Brain microvascular endothelial cell (primary cell): Measurements from ENCODE around the gene MAP7D2.
A peak's percentile ranks its signal among the peaks of the same experiment; 100 is the strongest.
"Not testable (repeated sequence)": the region's sequence is repeated elsewhere in the genome, so short reads cannot be mapped to it uniquely, and the experiment has no call there.

ENCODE experiments used
- DNase-seq: peaks from one replicate; pipeline ENCODE4 v3.0.0-alpha.2; 2020
- H3K27ac ChIP-seq: fragments of 250-450 bp; sonication (Bioruptor Pico); 2 replicates; pipeline ENCODE4 v1.5.1; 2020; ENCODE audit warnings: mild to moderate bottlenecking, moderate library complexity
- H3K27me3 ChIP-seq: fragments of 250-450 bp; sonication (Bioruptor Pico); replicated peaks from 2 replicates; pipeline ENCODE4 v1.5.1; 2020; ENCODE audit warnings: mild to moderate bottlenecking
- H3K36me3 ChIP-seq: fragments of 250-450 bp; sonication (Bioruptor Pico); replicated peaks from 2 replicates; pipeline ENCODE4 v1.5.1; 2020; ENCODE audit warnings: mild to moderate bottlenecking
- H3K4me3 ChIP-seq: 2 replicates; pipeline ENCODE4 v1.5.1; 2011; ENCODE audit warnings: low read depth, mild to moderate bottlenecking, control low read depth, low read length, moderate library complexity
- CTCF ChIP-seq: IDR thresholded peaks from 2 replicates; pipeline ENCODE4 v1.5.1; 2011; ENCODE audit warnings: low read depth, mild to moderate bottlenecking, moderate library complexity, low read length, control low read depth, inconsistent platforms; ENCODE audit errors: missing control alignments
- in situ Hi-C: cut with HindIII; loops from 2 replicates; pipeline ENCODE4 v1.10.0; 2017; ENCODE audit warnings: low sequenced_read_pairs, low pct_ligation_motif_present

Gene MAP7D2

DNA sequence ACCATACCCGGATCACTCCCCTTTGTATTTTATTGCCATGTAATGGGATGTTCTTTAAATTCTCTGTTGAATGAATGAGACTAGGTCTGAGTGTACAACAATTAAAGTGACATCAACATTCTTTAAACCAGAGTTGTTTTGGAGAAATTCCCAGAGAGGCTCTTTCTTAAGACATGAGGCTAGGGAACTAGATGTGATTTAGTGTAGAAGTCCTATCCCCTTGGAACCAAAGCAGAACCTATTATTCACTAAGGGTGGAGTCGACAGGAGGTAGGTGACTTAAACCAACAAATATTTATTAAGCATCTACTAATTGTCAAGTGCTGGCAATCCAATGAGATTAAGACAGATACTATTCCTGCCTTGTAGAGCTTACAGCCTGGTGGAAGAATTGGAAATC, 23.3 kb upstream of the MAP7D2 start:
- no peak overlapping the region for H3K27ac ChIP-seq
- in situ Hi-C loops: no loop called here
- TF ChIP-seq CTCF: no peak

GRCh38 chrX:20135944-20136343, 19.2 kb upstream of the MAP7D2 start:
- no peak overlapping the region for H3K27ac ChIP-seq
- TF ChIP-seq CTCF: no peak
- H3K27me3 ChIP-seq: no peaks in the 10 kb centered on the region
- H3K36me3 ChIP-seq: peaks cover 49% of the 10 kb centered on the region
- no peak for DNase-seq
- H3K4me3 ChIP-seq: no peak overlapping the region
- in situ Hi-C loops: no loop called here

More for the DNA sequence above, 23.3 kb upstream of the MAP7D2 start:
- H3K27me3 ChIP-seq: no peaks in the 10 kb centered on the region
- peak overlapping the region; percentile 98 for H3K4me3 ChIP-seq
- DNase-seq: no peak
- H3K36me3 ChIP-seq: peaks cover 20% of the 10 kb centered on the region

DNA sequence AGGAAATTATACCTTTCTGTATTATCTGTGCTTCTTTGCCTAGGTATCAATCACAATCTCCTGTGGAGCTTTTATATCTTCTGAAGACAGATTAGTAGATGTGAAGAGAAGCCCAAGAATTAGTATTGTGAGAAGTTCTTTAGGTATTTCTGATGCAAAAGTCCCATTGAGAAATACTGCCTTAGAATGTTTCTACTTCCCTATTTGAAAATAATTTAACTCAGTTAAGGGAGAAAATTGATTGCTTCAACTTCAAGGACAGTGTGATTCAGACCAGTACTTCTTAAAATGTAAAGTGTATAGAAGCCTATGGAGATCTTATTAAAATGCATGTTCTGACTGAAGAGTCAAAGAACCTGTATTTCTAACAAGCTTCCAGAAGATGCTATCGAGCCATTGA, 16.0 kb upstream of the MAP7D2 start:
- H3K27ac ChIP-seq: no peak overlapping the region
- DNase-seq: no peak
- H3K27me3 ChIP-seq: no peaks in the 10 kb centered on the region
- in situ Hi-C loops: no loop called here
- TF ChIP-seq CTCF: no peak
- H3K4me3 ChIP-seq: no peak overlapping the region
- H3K36me3 ChIP-seq: peaks cover 61% of the 10 kb centered on the region

GRCh38 chrX:20130357-20130756, 13.7 kb upstream of the MAP7D2 start:
- in situ Hi-C loops: no loop called here
- H3K36me3 ChIP-seq: peaks cover 50% of the 10 kb centered on the region
- no peak for DNase-seq
- no peak overlapping the region for H3K27ac ChIP-seq
- H3K27me3 ChIP-seq: no peaks in the 10 kb centered on the region
- H3K4me3 ChIP-seq: no peak overlapping the region
- TF ChIP-seq CTCF: no peak

DNA sequence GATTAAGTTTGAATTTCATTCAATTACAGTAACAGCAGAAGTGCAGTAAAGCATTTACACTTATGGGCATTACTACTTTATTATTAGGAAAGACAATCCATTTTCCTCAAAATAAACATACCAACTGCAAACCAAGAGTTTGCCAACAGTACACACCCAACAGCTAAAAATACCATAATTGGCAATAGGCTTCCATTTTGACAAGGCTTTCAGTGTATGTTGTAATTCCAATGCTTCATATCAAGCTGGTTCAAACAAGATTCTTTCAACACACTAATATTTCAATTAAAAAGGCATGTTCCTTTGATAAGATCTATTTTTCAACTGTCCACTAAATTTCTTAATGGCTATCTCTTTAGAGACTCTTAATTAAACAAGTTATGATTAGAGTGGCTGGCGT, 12.8 kb upstream of the MAP7D2 start:
- no peak overlapping the region for H3K27ac ChIP-seq
- H3K36me3 ChIP-seq: peaks cover 49% of the 10 kb centered on the region
- DNase-seq: no peak
- in situ Hi-C loops: no loop called here
- no peaks in the 10 kb centered on the region for H3K27me3 ChIP-seq
- TF ChIP-seq CTCF: no peak
- H3K4me3 ChIP-seq: no peak overlapping the region

DNA sequence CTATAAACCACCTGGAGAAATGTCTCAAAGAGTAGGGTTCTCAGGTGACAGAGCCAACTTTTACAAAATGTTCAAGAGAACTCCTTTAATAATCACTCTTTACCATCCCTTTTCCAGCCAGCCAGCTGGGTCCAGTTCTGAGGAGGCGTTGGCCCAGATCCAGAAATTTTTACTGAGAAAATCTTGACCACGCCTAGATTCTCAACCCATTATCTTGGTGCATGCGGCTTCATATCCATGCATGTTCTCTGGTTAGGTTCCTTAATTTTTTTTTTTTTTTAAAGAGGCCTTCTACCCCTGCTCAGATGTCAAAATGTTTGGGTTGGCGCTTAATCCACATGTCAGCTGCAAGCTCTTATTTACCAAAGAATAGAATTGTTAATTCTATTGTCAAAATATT, 12.0 kb upstream of the MAP7D2 start:
- H3K36me3 ChIP-seq: peaks cover 44% of the 10 kb centered on the region
- no peak overlapping the region for H3K27ac ChIP-seq
- no peaks in the 10 kb centered on the region for H3K27me3 ChIP-seq
- DNase-seq: no peak
- no peak overlapping the region for H3K4me3 ChIP-seq
- TF ChIP-seq CTCF: no peak
- in situ Hi-C loops: no loop called here

DNA sequence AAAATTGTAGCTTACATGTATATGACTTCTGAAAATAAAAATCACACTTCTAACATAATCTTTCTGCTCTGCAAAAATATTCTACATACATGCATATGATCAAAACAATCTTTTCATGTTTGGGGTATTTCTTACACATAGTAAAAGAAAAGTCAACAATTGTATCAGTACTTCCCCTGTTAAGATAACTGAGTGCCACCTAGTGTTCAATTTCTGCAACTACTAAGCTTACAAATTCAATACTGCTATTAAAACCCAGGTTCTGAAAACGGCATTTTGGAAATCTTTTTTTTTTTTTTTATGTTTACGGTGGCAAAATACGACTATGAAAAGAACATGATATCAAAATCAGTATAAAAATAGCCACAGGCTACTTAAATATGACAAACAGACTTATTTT, 10.7 kb upstream of the MAP7D2 start:
- DNase-seq, H3K27me3 ChIP-seq, in situ Hi-C loops, H3K27ac ChIP-seq, H3K4me3 ChIP-seq: not testable (repeated sequence)
- peaks cover 33% of the 10 kb centered on the region for H3K36me3 ChIP-seq

DNA sequence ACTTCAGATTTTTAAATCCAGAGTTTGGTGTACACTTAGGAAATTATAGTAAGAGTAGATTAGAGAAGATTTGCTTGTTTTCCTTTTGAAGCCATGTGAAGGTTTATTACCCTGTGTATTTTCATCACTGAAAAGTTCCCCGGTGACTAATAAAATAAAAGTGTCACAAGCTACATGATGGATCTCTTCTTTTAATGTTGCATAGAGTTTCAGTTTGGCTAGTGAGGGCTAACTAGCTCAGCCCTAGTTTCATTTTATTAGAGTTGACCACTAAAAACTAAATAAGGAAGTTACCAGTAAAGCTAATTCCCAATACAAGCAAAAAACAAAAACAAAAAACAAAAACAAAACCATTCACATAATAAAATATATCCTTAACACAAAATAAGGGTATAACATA, 10.1 kb upstream of the MAP7D2 start:
- in situ Hi-C loops, H3K4me3 ChIP-seq, DNase-seq, H3K27me3 ChIP-seq, H3K27ac ChIP-seq: not testable (repeated sequence)
- H3K36me3 ChIP-seq: peaks cover 30% of the 10 kb centered on the region
